ENCODE results near the gene CORO2A.
"Not testable (repeated sequence)": the region's sequence is repeated elsewhere in the genome, so short reads cannot be mapped to it uniquely, and the experiment has no call there.

Gene CORO2A

DNA sequence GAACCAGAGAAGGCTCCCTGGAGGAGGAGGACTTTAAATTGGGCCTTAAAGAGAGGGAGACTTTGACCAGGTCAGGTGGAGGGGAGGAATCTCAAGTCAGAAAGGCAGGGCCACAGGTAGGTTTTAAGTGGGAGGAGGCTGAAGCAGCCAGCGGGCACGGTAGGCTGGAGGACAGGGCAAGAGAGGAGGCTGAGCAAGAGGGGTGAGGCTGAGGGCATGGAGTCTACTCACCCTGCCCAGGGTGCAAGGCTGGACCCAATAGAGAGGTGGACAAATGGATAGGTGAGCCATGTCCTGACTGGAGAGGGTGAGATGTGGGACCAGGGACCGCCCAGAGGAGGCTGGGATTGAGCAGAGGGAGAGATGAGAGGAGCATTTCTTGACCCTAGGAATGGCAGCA lies 47.8 kb downstream of the CORO2A start:
- in situ Hi-C loops (cut with MboI; ENCODE audit: low sequenced_read_pairs): no loop called here

- in situ Hi-C loops (cut with MboI; ENCODE audit: low sequenced_read_pairs): no loop called here
Measured at GRCh38 chr9:98144076-98144475, 48.4 kb downstream of the CORO2A start.

DNA sequence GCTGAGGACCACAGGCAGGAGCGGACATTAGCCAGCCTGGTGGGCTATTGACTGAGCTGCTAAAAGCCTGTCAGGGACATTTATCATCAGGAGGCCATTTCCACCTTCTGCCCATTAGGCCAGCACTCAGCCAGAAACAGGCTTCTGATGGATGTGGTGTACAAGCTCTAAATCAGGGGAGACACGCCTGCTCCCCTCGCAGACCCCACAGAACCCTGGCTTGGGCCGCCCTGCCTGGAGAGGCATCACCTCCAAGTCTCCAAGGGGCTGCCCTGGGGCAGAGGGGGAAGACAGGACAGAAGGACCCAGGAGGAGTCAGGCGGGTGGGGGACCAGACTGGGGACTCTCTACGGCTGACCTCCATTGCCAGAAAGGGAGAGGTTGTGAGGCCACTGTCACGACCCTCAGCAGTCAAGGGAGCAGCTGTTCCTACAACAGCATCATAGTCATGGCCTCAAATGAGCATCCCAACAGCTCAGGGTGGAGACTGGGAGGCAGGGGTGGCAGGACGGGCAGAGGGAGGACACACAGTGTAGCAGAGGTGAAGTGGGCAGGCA lies 49.4 kb downstream of the CORO2A start:
- in situ Hi-C loops (cut with MboI; ENCODE audit: low sequenced_read_pairs): no loop called here

GRCh38 chr9:98142182-98142907 lies 50.1 kb downstream of the CORO2A start:
- in situ Hi-C loops (cut with MboI; ENCODE audit: low sequenced_read_pairs): no loop called here

DNA sequence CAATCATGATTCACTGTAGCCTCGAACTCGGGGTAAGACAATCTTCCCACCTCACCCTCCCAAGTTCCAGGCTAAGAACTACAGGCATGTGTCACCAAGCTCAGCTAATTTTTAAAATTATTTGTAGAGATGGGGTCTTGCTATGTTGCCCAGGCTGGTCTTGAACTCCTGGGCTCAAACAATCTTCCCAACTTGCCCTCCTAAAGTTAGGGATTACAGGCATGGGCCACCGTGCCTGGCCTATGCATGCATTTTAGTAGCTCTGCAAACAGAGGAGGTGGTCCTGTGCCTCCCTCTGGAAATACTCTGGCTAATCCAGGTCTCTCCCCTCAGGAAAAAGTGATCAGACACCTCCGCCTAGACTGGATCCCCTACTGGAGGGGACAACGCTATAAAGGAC lies 51.9 kb downstream of the CORO2A start:
- in situ Hi-C loops (cut with MboI; ENCODE audit: low sequenced_read_pairs): no loop called here

DNA sequence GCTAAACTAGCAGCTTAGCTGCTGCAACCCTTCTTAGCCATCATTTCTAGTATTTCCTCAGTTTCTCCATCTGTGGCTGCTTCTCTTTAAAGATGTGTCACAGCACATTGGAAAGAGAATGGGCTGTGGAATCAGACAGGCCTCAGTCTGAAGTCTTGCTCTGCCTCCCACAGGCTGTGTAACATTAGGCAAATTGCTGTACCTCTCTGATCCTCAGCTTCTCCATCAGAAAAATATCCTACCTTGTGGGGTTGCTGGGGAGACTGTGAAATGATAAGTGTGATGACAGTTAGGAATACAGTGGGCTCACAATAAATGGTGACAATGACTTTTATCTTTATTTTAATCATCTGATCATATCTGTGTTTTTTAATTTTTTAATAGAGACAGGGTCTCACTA lies 55.9 kb downstream of the CORO2A start:
- in situ Hi-C loops (cut with MboI; ENCODE audit: low sequenced_read_pairs): no loop called here

GRCh38 chr9:98135938-98136337 lies 56.5 kb downstream of the CORO2A start:
- in situ Hi-C loops (cut with MboI; ENCODE audit: low sequenced_read_pairs): no loop called here

GRCh38 chr9:98135558-98135934 lies 56.9 kb downstream of the CORO2A start:
- in situ Hi-C loops (cut with MboI; ENCODE audit: low sequenced_read_pairs): no loop called here

DNA sequence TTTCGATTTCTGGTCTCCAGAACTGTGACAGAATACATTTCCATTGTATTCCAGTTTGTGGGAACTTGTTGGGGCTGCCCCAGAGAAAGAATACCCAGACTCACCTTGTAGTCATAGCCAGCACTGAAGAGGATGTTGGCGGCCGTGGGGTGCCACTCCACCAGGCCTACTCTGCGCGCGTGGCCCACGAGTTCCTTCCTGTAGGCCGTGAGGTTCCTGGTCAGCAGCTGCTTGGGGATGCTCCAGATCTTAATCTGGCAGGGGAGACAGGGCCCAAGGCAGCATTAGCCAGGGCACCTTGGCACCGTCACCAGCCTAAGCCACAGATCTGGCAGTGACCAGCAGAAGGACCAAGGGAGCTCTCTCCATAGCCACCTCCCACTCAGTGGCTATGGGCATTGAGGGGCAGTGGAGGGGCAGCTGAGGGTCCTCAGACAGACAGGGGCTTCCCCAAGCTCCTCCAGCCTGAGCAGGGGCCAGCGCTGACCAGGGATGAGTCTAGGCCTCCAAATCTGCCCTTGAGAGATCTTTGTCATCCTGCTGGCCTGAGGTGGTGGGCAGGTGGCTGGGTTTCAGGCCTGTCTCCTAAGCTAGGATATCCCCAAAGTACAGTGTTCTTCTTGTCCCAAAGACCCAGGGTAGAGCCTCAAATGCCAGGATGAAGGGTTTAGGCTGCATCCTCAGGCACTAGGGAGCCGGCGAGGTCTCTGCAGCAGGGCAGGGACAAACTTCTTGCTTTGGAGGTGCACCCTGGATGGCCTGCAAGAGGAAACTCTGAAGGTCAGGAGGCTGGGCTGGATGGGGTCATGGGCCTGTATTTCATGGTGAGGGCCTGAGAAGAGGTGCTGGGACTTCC lies 57.5 kb downstream of the CORO2A start:
- in situ Hi-C loops (cut with MboI; ENCODE audit: low sequenced_read_pairs): no loop called here

- in situ Hi-C loops (cut with MboI; ENCODE audit: low sequenced_read_pairs): no loop called here
Measured at GRCh38 chr9:98132806-98133631, 59.4 kb downstream of the CORO2A start.

GRCh38 chr9:98132158-98132557 lies 60.3 kb downstream of the CORO2A start:
- in situ Hi-C loops (cut with MboI; ENCODE audit: low sequenced_read_pairs): no loop called here

DNA sequence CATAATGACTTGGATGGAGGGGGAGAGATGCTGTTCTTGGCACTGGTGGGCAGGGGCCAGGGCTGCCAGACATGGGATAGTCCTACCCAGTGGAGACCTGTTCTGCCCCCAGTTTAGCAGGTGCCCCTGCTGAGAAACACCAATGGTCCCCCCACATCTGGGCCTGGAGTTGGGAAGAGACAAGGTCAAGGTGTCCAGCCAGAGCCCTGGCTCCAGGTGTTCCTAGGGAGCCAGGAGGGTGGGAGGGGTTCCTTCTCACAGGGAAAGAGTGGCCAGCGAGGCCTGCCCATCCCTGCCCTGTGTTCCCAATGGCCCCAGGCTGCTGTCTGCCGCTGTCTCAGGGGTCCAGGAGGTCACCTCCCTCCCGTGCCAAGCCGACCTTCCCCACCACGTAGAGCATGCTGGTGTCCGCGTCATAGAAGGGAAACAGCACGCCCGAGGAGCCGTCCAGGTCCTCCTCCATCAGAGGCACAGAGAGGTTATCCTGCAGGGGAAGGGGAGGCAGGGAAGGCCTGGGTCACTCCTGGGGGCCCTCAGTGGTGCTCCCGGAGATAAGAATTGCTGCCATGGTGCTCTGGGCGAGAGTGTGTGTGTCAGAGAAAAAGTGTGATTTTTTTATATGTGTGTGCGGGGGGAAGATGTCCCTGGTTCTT lies 61.7 kb downstream of the CORO2A start:
- in situ Hi-C loops (cut with MboI; ENCODE audit: low sequenced_read_pairs): no loop called here

DNA sequence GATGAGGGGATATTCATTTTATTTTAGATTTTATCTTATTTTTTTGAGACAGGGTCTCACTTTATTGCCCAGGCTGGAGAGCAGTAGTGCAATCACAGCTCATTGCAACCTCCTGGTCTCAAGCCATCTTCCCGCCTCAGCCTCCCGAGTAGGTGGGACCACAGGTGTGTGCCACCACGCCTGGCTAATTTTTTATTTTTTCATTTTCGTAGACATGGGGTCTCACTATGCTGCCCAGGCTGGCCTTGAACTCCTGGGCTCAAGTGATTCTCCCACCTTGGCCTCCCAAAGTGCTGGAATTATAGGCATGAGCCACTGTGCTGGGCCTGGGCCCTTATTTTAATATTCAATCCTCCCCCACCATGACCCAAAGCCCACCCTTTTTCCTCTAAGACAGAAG lies 62.4 kb downstream of the CORO2A start:
- in situ Hi-C loops (cut with MboI; ENCODE audit: low sequenced_read_pairs): not testable (repeated sequence)

- in situ Hi-C loops (cut with MboI; ENCODE audit: low sequenced_read_pairs): no loop called here
Measured at GRCh38 chr9:98129451-98129881, 63.0 kb downstream of the CORO2A start.

DNA sequence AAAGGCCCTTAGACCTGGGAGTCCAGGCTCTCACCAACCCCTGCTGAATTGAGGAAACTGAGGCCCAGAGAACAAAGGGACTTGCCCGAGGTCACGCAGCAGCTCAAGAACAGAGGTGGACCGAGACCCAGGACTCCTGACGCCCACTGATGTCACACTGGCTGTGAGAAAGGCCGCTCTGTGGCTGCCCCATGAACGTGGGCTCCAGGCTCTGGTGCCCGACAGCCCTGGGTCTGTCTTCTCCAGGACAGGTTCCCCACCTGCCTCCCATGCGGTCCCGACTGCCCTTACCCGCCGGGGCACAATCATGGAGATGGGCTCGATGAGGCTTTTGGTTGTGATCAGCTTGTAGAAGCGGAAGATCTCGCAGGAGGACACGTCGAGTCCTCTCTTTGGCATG lies 64.1 kb downstream of the CORO2A start:
- in situ Hi-C loops (cut with MboI; ENCODE audit: low sequenced_read_pairs): no loop called here

- in situ Hi-C loops (cut with MboI; ENCODE audit: low sequenced_read_pairs): no loop called here
Measured at GRCh38 chr9:98127226-98127625, 65.2 kb downstream of the CORO2A start.

DNA sequence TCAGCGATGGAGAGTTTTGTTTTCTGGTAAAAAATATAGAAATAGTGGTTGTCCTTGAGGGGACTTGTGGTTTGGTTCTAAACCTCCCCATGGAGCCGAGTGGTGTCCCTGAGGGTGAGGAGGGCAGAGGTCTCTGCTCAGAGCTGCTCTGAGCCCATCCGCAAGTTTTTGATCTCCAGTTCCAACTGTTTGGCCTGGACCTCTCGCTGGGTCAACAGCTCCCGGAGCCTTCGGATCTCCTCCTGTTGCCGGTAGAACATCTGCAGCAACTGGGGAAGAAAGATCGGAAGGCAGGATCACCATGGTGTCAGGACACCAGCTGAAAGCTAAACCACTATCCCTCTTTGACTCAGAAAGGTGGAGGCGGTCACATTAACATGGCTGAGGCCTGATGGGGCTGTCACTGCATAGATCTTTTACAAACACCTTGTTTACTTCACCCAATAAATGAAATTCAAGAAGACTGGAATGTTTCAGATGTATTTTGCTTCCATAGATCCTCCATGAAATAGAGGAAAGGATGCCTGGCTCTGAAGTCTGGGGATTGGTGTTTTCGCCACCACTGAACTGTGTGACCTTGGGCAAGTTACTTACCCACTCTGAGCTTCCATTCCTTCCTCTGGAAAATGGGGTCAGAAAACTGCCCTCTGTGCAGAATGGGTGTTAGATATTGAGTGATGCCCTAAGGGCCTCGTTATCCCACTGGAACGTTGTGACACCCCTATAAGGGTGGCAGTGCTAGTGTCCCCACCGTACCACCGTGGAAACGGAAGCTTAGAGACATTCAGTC lies 67.6 kb downstream of the CORO2A start:
- in situ Hi-C loops (cut with MboI; ENCODE audit: low sequenced_read_pairs): no loop called here

GRCh38 chr9:98124091-98124490 lies 68.3 kb downstream of the CORO2A start:
- in situ Hi-C loops (cut with MboI; ENCODE audit: low sequenced_read_pairs): not testable (repeated sequence)

DNA sequence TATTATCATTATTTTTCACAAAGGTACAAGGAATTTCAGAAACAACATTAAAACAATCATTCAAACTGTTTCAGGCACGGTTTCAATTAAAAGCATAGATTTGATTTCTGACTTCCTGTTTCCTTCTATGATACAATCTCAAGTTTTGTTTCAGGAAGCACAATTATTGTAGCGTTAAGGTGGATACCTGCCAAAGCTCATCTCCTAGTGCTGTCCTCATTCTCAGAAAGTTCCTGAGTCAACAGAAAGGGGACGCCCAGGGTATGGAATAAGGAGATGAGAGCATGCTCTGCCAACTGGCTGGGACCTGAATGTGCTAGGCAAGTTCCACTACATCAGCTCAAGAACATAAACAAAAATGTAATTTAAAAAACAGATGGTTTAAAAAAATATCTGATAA lies 71.4 kb downstream of the CORO2A start:
- in situ Hi-C loops (cut with MboI; ENCODE audit: low sequenced_read_pairs): no loop called here

DNA sequence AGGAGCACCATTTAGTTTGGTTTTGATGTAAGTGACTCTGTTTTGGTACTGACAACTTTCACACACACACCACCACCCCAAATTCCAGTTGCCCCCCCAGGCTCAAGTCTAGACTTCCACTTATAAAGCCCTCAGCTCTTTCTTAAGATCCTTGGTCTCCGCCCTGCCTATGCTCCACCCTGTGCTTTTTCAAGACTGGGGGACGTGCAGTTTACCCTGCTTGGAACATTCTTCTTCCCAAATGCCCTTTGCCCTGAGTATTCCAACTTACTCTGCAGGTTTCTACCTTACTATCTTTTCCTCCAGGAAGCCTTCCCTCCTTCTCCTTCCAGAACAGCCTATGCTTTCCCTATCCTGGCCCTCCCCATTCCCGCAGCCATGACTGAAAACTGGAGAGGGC lies 72.0 kb downstream of the CORO2A start:
- in situ Hi-C loops (cut with MboI; ENCODE audit: low sequenced_read_pairs): no loop called here
